T-helper 17 cell (primary cell): ENCODE data around the gene DUOXA1. TPM values are rescaled to one million over a fixed set of nuclear protein-coding genes. Genes with fewer than 3 reads are reported as not detected.
"Not testable (repeated sequence)": the region's sequence is repeated elsewhere in the genome, so short reads cannot be mapped to it uniquely, and the experiment has no call there.

ENCODE experiments used
- ATAC-seq: fragments of 150-1000 bp; cut with Tn5 transposase; 2 replicates; pipeline ENCODE4 v1.10.0; 2021; ENCODE audit warnings: mild to moderate bottlenecking, moderate library complexity
- DNase-seq, 3 donors: peaks; one replicate each; pipeline versions ENCODE4 v3.0.0 to v3.0.0-alpha.2; 2020 to 2021
- H3K9me3 ChIP-seq: one replicate; pipeline ENCODE4 v1.7.0; 2013; ENCODE audit warnings: low read length, mild to moderate bottlenecking; ENCODE audit not compliant: control insufficient read depth, poor library complexity, severe bottlenecking
- H3K27ac Mint-ChIP-seq: one replicate; pipeline ENCODE4 v1.8.0; 2022; ENCODE audit warnings: mild to moderate bottlenecking, moderate library complexity, mixed read lengths
- H3K27me3 Mint-ChIP-seq: one replicate; pipeline ENCODE4 v1.8.0; 2022; ENCODE audit warnings: mixed read lengths
- H3K36me3 Mint-ChIP-seq: one replicate; pipeline ENCODE4 v1.8.0; 2022; ENCODE audit warnings: low read depth, mixed read lengths
- H3K4me1 Mint-ChIP-seq: one replicate; pipeline ENCODE4 v1.8.0; 2022; ENCODE audit warnings: mild to moderate bottlenecking, mixed read lengths
- H3K4me3 Mint-ChIP-seq: one replicate; pipeline ENCODE4 v1.8.0; 2022; ENCODE audit warnings: mild to moderate bottlenecking, moderate library complexity, mixed read lengths
- total RNA-seq, 4 donors: library from RNA in 2 of 4; stranded (reverse) in 2 of 4; gene quantifications; one replicate each; pipeline ENCODE4 v1.2.3 and lab custom pipeline; 2022 to 2026

Gene DUOXA1
- total RNA-seq, 2 donors from 2014 or later = 0.57 TPM; not detected in 1

DNA sequence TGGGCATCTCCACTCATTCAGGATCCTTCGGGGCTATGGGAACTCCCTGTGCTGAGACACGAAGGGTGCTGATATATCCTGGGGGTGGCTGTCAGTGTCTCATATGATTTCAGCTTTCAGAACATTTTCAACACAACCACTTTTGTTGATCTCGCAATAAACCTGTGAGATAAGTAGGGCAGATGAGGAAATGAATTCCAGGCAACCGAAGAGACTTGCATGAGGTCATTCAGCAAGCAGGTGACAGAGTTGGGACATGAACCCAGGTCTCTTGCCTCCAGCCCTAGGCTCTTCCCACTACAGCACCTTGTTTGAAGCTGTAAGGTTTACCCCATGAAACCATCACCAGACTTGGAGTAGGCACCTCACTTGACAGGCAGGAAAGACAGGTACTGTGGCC lies 16.7 kb upstream of the DUOXA1 start:
- no peaks in the 10 kb centered on the region for H3K36me3 Mint-ChIP-seq
- no peaks in the 10 kb centered on the region for H3K9me3 ChIP-seq
- ATAC-seq (no peak), DNase-seq (no peak)
- H3K4me3 Mint-ChIP-seq = no peak overlapping the region
- H3K27me3 Mint-ChIP-seq = peaks cover 9% of the 10 kb centered on the region
- H3K4me1 Mint-ChIP-seq = peaks cover 3% of the 10 kb centered on the region
- H3K27ac Mint-ChIP-seq = no peak overlapping the region

DNA sequence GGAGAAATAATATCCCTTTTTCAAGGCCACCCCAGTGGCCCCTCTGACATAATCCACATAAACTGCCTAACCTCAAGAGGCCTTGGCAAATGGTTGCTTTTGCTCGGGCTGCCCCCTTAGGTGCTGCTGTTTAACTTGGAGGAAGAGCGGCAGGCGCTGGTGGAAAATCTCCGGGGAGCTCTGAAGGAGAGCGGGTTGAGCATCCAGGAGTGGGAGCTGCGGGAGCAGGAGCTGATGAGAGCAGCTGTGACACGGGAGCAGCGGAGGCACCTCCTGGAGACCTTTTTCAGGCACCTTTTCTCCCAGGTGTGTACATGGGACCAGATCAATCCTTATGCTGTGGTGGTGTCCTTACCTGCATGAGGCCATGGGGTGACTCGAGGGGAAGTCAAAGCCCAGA lies 15.1 kb upstream of the DUOXA1 start:
- H3K27ac Mint-ChIP-seq = no peak overlapping the region
- H3K9me3 ChIP-seq = no peaks in the 10 kb centered on the region
- ATAC-seq (no peak), DNase-seq (no peak)
- H3K36me3 Mint-ChIP-seq = no peaks in the 10 kb centered on the region
- H3K4me3 Mint-ChIP-seq = no peak overlapping the region
- peaks cover 9% of the 10 kb centered on the region for H3K27me3 Mint-ChIP-seq
- peaks cover 3% of the 10 kb centered on the region for H3K4me1 Mint-ChIP-seq

DNA sequence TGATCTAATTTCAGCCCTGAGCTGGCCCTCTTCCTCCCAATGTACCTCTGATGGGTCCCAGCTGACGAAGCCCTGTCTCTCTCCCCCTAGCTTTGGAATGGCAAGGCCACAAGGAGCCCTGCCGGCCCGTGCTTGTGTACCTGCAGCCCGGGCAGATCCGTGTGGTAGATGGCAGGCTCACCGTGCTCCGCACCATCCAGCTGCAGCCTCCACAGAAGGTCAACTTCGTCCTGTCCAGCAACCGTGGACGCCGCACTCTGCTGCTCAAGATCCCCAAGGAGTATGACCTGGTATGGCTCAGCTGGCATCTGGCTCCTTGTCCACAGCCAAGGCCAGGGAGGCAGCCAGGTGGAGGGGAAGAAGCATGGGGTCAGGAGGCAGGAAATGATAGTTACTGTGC lies 14.3 kb upstream of the DUOXA1 start:
- H3K4me1 Mint-ChIP-seq = peaks cover 3% of the 10 kb centered on the region
- ATAC-seq (no peak), DNase-seq (no peak)
- H3K36me3 Mint-ChIP-seq = no peaks in the 10 kb centered on the region
- no peaks in the 10 kb centered on the region for H3K9me3 ChIP-seq
- no peak overlapping the region for H3K4me3 Mint-ChIP-seq
- peaks cover 9% of the 10 kb centered on the region for H3K27me3 Mint-ChIP-seq
- no peak overlapping the region for H3K27ac Mint-ChIP-seq

DNA sequence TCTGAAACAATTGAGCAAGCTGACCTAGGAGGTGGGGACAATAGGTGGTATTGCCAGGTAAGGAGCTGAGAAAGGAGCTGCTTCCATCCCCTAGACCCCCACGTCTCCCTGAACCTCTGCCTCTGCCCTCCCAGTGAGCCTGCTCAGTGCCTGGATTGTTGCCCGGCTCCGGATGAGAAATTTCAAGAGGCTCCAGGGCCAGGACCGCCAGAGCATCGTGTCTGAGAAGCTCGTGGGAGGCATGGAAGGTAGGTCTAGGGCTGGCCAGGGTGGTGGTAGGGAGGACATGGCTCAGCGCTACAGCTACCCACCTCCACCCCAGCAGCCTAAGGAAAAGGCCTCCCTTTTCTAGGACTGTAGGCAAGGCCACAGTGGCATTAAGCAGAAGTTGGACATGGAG lies 13.4 kb upstream of the DUOXA1 start:
- H3K27ac Mint-ChIP-seq = no peak overlapping the region
- H3K9me3 ChIP-seq = no peaks in the 10 kb centered on the region
- H3K4me1 Mint-ChIP-seq = peaks cover 3% of the 10 kb centered on the region
- no peak for DNase-seq
- ATAC-seq = no peak
- H3K27me3 Mint-ChIP-seq = peaks cover 14% of the 10 kb centered on the region
- H3K36me3 Mint-ChIP-seq = no peaks in the 10 kb centered on the region
- no peak overlapping the region for H3K4me3 Mint-ChIP-seq

DNA sequence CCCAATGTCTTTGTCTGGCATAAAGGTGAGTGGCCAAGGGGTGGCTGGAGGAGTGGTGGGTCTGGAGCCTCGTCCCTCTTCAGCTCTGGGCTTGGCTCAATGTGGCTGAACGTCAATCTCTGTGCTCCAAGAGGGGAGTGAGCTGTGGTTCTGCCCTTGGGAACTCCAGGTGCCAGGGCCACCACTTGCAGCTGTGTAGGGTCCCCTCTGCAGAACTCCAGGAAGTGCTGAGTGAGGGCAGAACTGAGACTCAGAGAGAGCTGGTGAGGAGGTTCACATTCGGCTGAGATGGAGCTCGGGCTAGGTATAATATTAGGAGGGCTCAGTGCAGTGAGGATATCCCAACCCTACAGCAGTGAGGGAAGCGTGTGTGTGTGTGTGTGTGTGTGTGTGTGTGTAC lies 11.7 kb upstream of the DUOXA1 start:
- H3K4me1 Mint-ChIP-seq = peaks cover 5% of the 10 kb centered on the region
- no peak overlapping the region for H3K27ac Mint-ChIP-seq
- no peaks in the 10 kb centered on the region for H3K9me3 ChIP-seq
- H3K4me3 Mint-ChIP-seq = no peak overlapping the region
- ATAC-seq (no peak), DNase-seq (no peak)
- no peaks in the 10 kb centered on the region for H3K36me3 Mint-ChIP-seq
- H3K27me3 Mint-ChIP-seq = peaks cover 21% of the 10 kb centered on the region

DNA sequence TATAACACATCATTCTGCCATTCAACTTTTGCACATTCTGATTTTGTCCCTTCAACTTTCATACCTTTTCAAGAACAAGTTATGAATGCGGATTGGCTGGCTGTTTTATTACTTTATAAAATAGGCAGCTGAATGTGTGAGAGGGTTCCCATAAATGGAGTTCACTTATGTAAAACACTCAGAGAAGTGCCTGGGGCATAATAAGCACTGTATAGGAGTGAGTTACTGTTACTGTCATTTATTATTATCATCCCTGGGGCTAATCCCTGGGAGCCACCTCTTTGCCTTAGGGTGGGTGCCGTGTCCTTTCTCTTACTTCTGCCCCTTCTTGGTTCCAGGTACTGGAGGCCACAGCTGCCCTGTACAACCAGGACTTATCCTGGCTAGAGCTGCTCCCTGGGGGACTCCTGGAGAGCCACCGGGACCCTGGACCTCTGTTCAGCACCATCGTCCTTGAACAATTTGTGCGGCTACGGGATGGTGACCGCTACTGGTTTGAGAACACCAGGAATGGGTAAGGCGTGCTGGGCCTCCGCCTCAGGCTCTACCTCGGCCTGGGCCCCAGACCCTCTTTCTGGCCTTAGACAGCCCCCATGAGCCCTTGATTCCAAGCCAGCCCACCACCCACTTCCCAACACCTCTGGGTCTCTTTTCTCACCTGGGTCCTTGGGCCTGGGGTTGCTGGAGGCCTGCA lies 11.0 kb upstream of the DUOXA1 start:
- ATAC-seq (no peak), DNase-seq (no peak)
- H3K27ac Mint-ChIP-seq = no peak overlapping the region
- peaks cover 3% of the 10 kb centered on the region for H3K4me1 Mint-ChIP-seq
- peaks cover 25% of the 10 kb centered on the region for H3K27me3 Mint-ChIP-seq
- no peaks in the 10 kb centered on the region for H3K9me3 ChIP-seq
- H3K4me3 Mint-ChIP-seq = no peak overlapping the region
- H3K36me3 Mint-ChIP-seq = no peaks in the 10 kb centered on the region

DNA sequence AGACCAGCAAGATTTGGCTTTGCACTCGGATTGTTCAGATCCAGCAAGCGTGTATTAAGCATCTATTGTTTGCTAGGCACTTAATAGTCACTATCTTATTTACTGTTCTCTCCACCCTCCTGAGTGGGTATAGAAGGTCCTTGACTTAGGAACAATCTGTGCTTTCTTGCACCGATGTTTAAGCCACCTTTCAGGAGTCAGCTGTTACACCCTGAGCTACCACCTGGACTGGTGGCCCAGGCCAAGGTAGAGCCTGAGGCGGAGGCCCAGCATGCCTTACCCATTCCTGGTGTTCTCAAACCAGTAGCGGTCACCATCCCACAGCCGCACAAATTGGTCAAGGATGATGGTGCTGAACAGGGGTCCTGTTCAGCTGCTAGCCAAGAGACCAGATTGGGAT lies 10.1 kb upstream of the DUOXA1 start:
- no peak for ATAC-seq
- Mint-ChIP-seq H3K27me3 (peaks cover 25% of the 10 kb centered on the region), H3K36me3 (no peaks in the 10 kb centered on the region), H3K4me3 (no peak overlapping the region), H3K4me1 (peaks cover 3% of the 10 kb centered on the region), H3K27ac (no peak overlapping the region)
- no peak for DNase-seq
- no peaks in the 10 kb centered on the region for H3K9me3 ChIP-seq

DNA sequence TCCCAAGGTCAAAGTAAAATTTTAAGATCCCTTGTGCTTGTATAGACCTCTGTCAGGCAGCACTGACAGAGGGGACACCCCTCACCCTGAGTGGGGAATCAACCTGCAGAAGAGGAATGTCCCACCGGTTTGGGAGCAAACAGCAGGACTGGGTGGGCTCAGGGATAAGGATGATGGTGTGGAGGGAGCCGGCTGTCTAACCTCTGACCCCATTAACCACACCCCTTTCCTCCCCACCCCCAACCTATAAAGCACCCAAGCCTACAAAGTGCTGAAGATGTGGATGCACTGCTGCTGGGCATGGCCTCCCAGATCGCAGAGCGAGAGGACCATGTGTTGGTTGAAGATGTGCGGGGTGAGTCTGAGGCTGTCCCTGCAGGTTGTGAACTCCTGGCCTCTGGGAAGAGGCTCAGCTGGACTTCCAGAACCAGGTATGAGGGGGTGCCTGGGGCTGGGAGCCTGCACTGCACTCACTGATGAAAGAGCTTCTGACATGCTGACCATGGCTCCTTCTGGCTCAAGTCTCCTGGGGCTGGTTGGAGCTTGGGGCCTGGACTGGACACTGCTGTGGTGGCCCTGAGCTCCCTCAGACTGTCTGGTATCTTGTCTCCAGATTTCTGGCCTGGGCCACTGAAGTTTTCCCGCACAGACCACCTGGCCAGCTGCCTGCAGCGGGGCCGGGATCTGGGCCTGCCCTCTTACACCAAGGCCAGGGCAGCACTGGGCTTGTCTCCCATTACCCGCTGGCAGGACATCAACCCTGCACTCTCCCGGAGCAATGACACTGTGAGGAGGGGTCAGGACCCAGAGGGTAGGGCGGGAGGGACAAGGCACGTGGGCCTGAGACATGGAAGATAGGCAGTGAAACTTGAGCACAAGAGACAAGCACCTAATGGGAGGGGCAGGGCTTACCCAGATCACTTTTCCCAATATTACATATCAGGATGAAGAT lies 9.4 kb upstream of the DUOXA1 start:
- no peaks in the 10 kb centered on the region for H3K36me3 Mint-ChIP-seq
- H3K27me3 Mint-ChIP-seq = peaks cover 29% of the 10 kb centered on the region
- H3K27ac Mint-ChIP-seq = no peak overlapping the region
- no peaks in the 10 kb centered on the region for H3K9me3 ChIP-seq
- peaks cover 5% of the 10 kb centered on the region for H3K4me1 Mint-ChIP-seq
- ATAC-seq (no peak), DNase-seq (no peak)
- no peak overlapping the region for H3K4me3 Mint-ChIP-seq

DNA sequence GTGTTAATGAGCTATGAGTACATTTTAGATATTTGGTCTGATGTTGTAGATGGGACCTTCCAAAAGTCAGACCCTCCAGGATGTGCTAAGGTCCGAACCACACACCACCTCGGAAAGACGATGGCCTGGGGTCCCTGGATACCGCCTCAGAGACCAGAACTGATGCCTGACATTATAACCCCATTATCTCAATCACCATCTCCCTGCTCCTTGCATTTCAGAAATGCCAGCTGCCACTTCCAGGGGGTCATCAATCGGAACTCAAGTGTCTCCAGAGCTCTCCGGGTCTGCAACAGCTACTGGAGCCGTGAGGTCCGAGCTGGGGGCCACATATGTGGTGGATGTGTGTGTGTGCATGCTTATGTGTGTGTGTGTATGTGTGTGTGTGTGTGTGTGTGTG lies 8.0 kb upstream of the DUOXA1 start:
- ATAC-seq (no peak), DNase-seq (no peak)
- Mint-ChIP-seq H3K27ac (no peak overlapping the region), H3K4me1 (peaks cover 5% of the 10 kb centered on the region), H3K4me3 (no peak overlapping the region), H3K36me3 (peaks cover 3% of the 10 kb centered on the region), H3K27me3 (peaks cover 43% of the 10 kb centered on the region)
- no peaks in the 10 kb centered on the region for H3K9me3 ChIP-seq

DNA sequence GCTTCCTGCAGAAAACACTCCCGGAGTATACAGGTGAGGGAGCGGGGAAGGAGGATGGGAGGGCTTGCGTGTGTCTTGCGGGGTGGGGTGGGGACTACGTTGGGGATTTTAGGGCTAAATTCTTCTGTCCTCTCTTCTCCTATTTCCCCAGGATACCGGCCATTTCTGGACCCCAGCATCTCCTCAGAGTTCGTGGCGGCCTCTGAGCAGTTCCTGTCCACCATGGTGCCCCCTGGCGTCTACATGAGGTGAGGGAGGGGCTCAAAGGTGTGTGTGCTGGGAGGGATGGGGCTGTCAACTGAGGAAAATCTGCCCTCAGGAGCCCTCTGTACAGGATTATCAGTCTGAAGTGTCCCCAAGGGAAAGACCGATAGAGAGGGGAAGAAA lies 6.7 kb upstream of the DUOXA1 start:
- no peaks in the 10 kb centered on the region for H3K9me3 ChIP-seq
- Mint-ChIP-seq H3K36me3 (peaks cover 3% of the 10 kb centered on the region), H3K27me3 (peaks cover 52% of the 10 kb centered on the region), H3K4me3 (peak overlapping the region; percentile 39), H3K4me1 (peaks cover 7% of the 10 kb centered on the region), H3K27ac (no peak overlapping the region)
- ATAC-seq (no peak), DNase-seq (no peak)

DNA sequence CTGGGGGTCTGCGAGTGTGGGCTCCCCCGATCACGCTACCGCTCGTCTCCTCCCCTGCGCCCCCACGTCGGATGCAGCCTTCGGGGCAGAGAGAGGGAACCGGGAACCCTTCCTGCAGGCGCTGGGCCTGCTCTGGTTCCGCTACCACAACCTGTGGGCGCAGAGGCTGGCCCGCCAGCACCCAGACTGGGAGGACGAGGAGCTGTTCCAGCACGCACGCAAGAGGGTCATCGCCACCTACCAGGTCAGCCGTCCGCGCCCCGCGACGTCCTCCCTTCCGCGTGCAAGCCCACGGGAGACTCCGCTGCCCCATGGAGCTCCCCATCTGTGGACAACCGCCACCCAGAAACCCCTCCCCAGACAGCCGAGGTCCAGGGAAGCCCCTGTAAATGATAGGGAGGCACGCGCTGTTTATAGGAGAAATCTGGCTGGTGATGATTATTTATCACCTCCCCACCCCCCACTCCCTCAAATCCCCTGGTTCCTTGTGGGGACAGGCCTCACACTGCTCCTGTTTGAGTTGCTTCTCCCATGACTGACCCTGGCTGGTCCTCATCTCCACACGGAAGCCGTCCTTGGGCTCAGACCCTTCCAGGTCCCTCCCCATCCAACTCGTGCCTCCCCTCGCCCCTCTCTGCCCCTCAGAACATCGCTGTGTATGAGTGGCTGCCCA lies 6.2 kb upstream of the DUOXA1 start:
- H3K27ac Mint-ChIP-seq, H3K4me3 Mint-ChIP-seq, ATAC-seq, H3K36me3 Mint-ChIP-seq, H3K9me3 ChIP-seq, DNase-seq, H3K4me1 Mint-ChIP-seq: not testable (repeated sequence)
- H3K27me3 Mint-ChIP-seq = peaks cover 57% of the 10 kb centered on the region

DNA sequence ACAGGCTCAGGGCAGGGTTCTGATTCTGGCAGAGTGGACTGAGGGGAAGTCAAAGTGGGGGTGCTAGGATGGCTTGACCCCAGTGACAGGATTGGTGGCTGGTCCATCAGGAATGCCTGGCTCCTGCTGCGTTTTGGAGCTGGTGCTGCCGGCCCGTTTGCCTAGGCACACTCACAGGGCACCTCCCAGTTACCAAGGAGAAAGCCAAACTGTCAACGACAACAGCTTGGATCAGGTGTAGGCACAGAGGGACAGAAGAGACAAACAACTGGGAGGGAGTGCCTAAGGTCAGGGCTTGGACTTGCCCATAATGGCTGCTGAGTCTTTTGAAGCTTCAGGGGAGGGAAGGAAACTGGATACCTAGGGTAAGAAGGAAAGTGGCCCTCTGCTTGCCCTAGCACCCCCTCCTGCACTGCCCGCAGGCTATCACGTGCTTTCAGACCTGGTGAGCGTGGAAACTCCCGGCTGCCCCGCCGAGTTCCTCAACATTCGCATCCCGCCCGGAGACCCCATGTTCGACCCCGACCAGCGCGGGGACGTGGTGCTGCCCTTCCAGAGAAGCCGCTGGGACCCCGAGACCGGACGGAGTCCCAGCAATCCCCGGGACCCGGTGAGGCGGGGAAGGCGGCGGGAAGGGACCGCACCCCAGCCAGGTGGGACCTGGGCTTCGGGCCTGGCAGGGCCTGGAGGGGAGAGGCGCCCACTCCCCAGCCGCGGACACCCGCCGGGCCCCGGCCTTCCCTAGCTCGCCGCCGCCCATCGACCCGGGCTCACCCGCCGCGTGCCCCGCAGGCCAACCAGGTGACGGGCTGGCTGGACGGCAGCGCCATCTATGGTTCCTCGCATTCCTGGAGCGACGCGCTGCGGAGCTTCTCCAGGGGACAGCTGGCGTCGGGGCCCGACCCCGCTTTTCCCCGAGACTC lies 5.3 kb upstream of the DUOXA1 start:
- Mint-ChIP-seq H3K4me3 (peak overlapping the region; percentile 73), H3K4me1 (peaks cover 7% of the 10 kb centered on the region), H3K36me3 (peaks cover 5% of the 10 kb centered on the region), H3K27ac (no peak overlapping the region), H3K27me3 (peaks cover 64% of the 10 kb centered on the region)
- no peaks in the 10 kb centered on the region for H3K9me3 ChIP-seq
- no peak for DNase-seq
- ATAC-seq = peak; percentile 71
